Uterus (tissue), 2 donors: ENCODE measurements around the gene ADCY6.

Experiments used
- POLR2A ChIP-seq, 2 donors: fragments of 450-650 bp; IDR thresholded peaks; one replicate each; pipeline ENCODE4 v1.6.1; 2016; ENCODE audit warnings: antibody characterized with exemption in 2 of 2, mild to moderate bottlenecking in 1 of 2, moderate library complexity in 1 of 2
- TF ChIP-seq, protein P1 (sequence below), 4 experiments: fragments of 200-600 bp in 2 of 4; fragments of 450-650 bp in 2 of 4; sonication (generic) in 2 of 4; IDR thresholded peaks; one replicate each; pipeline ENCODE4 v1.5.1; 2016 to 2019; ENCODE audit warnings: antibody characterized with exemption in 4 of 4, mild to moderate bottlenecking in 2 of 4, moderate library complexity in 1 of 4

DNA sequence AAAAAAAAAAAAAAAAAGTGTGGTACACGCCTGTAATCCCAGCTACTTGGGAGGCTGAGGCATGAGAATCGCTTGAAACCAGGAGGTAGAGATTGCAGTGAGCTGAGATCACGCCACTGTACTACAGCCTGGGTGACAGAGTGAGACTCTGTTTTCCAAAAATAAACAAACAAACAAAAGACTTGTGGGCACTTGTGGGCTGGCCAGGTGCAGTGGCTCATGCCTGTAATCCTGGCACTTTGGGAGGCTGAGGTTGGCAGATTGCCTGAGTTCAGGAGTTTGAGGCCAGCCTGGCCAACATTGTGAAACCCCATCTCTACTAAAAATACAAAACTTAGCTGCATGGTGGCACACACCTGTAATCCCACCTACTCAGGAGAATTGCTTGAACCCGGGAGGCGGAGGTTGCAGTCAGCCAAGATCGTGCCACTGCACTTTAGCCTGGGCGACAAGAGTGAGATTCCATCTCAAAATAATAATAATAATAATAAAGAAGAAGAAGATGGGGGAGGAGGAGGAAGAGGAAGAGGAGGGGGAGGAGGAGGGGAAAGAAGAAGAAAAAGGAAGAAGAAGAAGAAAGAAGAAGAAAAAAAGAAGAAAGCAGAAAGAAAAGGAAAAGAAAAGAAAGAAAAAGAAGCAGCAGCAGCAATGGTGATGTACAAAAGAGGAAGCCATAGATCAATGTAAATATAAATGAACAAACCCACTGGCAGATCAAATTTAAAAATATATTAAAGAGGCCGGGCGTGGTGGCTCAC lies 44.5 kb downstream of the ADCY6 start:
- TF ChIP-seq POLR2A (IDR thresholded peaks at IDR 0.05): no peak
- TF ChIP-seq, protein P1, sequence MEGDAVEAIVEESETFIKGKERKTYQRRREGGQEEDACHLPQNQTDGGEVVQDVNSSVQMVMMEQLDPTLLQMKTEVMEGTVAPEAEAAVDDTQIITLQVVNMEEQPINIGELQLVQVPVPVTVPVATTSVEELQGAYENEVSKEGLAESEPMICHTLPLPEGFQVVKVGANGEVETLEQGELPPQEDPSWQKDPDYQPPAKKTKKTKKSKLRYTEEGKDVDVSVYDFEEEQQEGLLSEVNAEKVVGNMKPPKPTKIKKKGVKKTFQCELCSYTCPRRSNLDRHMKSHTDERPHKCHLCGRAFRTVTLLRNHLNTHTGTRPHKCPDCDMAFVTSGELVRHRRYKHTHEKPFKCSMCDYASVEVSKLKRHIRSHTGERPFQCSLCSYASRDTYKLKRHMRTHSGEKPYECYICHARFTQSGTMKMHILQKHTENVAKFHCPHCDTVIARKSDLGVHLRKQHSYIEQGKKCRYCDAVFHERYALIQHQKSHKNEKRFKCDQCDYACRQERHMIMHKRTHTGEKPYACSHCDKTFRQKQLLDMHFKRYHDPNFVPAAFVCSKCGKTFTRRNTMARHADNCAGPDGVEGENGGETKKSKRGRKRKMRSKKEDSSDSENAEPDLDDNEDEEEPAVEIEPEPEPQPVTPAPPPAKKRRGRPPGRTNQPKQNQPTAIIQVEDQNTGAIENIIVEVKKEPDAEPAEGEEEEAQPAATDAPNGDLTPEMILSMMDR (IDR thresholded peaks at IDR 0.05): no peak
